ENCODE measurements around the gene DYRK3.

DYRK3 gene

DNA sequence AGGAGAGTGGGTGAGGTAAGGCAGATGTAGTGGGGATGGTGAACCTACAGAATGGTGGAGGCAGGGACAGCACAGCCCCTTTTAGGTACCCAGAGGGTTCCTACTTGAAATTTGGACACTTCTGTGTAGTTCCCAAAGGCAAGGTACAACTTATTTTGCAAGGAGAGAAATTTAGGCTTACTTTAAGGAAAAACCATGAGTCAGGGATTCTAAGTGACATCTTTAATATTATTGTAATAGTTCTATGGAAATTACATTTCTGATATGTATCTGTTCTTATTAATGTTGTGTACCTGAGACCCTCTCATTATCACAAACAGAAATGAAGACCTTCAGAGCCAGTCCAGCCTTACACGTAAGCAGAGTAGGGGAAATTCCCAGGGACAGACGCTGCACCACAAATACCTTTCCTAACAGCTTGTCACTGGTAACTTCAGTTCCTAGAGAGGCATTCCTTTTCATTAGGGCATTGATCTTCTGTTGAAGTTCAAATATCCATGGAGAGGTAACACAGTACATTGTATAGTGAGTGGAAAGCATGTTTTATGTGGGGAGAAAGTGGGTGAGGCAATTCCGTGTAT lies 7.9 kb downstream of the DYRK3 start:
- no peak overlapping the region for H3K27ac ChIP-seq
- H3K79me2 ChIP-seq (ENCODE audit: insufficient read depth, low read depth): no peaks in the 10 kb centered on the region
- H3K4me2 ChIP-seq: no peak overlapping the region
- H3K27me3 ChIP-seq (ENCODE audit: insufficient read depth, low read depth): no peaks in the 10 kb centered on the region
- no peak overlapping the region for H3K9ac ChIP-seq
- H2AFZ ChIP-seq (ENCODE audit: low read depth): no peak overlapping the region
- H3K36me3 ChIP-seq (ENCODE audit: insufficient read depth): no peaks in the 10 kb centered on the region
- no peaks in the 10 kb centered on the region for H4K20me1 ChIP-seq (ENCODE audit: insufficient read depth)
- TF ChIP-seq, protein P1, sequence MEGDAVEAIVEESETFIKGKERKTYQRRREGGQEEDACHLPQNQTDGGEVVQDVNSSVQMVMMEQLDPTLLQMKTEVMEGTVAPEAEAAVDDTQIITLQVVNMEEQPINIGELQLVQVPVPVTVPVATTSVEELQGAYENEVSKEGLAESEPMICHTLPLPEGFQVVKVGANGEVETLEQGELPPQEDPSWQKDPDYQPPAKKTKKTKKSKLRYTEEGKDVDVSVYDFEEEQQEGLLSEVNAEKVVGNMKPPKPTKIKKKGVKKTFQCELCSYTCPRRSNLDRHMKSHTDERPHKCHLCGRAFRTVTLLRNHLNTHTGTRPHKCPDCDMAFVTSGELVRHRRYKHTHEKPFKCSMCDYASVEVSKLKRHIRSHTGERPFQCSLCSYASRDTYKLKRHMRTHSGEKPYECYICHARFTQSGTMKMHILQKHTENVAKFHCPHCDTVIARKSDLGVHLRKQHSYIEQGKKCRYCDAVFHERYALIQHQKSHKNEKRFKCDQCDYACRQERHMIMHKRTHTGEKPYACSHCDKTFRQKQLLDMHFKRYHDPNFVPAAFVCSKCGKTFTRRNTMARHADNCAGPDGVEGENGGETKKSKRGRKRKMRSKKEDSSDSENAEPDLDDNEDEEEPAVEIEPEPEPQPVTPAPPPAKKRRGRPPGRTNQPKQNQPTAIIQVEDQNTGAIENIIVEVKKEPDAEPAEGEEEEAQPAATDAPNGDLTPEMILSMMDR (conservative IDR thresholded peaks at IDR 0.05; ENCODE audit: low read depth, low read length): no peak
- H3K4me1 ChIP-seq (ENCODE audit: low read depth, poor library complexity, severe bottlenecking): no peaks in the 10 kb centered on the region
- no peak overlapping the region for H3K4me3 ChIP-seq (IDR thresholded peaks at IDR 0.05; ENCODE audit: insufficient read depth, low read depth, low read length)

DNA sequence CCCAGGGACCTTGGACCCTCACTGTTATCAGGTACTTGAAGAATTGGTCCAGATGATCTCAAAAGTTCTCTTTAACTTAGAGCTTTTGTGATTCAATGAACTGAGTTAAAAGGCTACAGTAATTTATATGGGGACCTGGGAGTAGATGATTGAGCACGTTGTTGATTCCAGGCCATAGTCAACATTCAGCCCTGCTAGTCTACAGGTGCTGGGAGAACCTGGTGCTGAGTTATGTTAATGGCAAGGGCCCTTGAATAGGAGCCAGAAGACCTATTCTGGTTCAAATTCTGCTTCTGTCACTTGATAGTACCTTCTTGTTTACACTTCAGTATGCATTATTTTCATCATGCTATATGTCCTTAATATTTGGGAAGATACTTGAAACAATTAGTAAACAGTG lies 11.2 kb downstream of the DYRK3 start:
- Histone ChIP-seq H3K4me3 (IDR thresholded peaks at IDR 0.05; ENCODE audit: insufficient read depth, low read depth, low read length) (no peak overlapping the region), H3K4me1 (ENCODE audit: low read depth, poor library complexity, severe bottlenecking) (peaks cover under 1% of the 10 kb centered on the region), H3K27me3 (ENCODE audit: insufficient read depth, low read depth) (no peaks in the 10 kb centered on the region), H2AFZ (ENCODE audit: low read depth) (no peak overlapping the region), H3K9ac (no peak overlapping the region), H3K27ac (no peak overlapping the region), H3K79me2 (ENCODE audit: insufficient read depth, low read depth) (no peaks in the 10 kb centered on the region), H3K36me3 (ENCODE audit: insufficient read depth) (no peaks in the 10 kb centered on the region), H3K4me2 (no peak overlapping the region), H4K20me1 (ENCODE audit: insufficient read depth) (no peaks in the 10 kb centered on the region)
- TF ChIP-seq, protein P1 (conservative IDR thresholded peaks at IDR 0.05; ENCODE audit: low read depth, low read length): no peak

DNA sequence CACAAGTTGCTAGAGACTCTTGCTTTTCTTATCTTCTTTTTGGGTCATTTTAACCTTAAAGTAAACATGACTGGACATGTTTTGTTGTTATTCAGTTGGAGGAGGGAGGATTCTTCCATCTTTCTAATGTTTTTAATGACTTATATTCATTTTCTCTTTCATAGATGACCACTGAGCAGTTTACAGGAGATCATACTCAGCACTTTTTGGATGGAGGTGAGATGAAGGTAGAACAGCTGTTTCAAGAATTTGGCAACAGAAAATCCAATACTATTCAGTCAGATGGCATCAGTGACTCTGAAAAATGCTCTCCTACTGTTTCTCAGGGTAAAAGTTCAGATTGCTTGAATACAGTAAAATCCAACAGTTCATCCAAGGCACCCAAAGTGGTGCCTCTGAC lies 11.9 kb downstream of the DYRK3 start:
- Histone ChIP-seq H3K4me3 (IDR thresholded peaks at IDR 0.05; ENCODE audit: insufficient read depth, low read depth, low read length) (no peak overlapping the region), H4K20me1 (ENCODE audit: insufficient read depth) (no peaks in the 10 kb centered on the region), H2AFZ (ENCODE audit: low read depth) (no peak overlapping the region), H3K27ac (no peak overlapping the region), H3K9ac (no peak overlapping the region), H3K79me2 (ENCODE audit: insufficient read depth, low read depth) (no peaks in the 10 kb centered on the region), H3K4me2 (no peak overlapping the region), H3K36me3 (ENCODE audit: insufficient read depth) (no peaks in the 10 kb centered on the region), H3K27me3 (ENCODE audit: insufficient read depth, low read depth) (no peaks in the 10 kb centered on the region), H3K4me1 (ENCODE audit: low read depth, poor library complexity, severe bottlenecking) (peaks cover 7% of the 10 kb centered on the region)
- TF ChIP-seq, protein P1 (conservative IDR thresholded peaks at IDR 0.05; ENCODE audit: low read depth, low read length): no peak

DNA sequence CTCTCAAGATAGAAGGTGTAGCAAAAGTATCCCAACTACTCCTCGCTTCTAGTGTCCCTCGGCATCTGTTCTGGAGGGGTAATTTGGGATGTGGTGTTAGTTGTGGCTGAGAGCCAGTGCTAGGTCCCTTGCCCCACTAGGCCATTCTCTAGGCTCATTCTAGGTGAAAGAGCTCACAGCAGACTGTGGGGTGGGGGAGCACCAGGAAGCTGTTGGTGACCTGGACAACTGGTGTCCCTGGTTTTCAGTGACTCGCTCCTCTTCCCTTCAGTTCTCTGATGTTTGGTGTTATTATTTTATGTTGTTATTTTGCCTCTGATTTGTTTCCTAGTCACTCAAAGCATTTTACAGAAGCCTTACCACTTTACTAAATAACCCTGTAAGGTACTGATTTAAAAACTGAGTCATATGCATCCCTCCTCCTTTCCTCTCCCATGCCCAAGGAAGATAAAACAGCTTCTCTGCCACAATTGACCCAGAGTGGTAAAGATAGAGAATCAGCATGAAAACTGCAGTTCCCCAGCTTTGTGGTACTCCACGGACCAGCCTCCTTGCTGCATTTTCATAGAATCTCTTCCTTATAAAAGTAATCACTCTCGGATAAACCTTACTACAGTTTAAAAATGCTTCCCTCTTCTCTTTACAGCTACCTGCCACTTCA lies 14.1 kb downstream of the DYRK3 start:
- H3K4me1 ChIP-seq (ENCODE audit: low read depth, poor library complexity, severe bottlenecking): peaks cover 22% of the 10 kb centered on the region
- no peak overlapping the region for H3K4me2 ChIP-seq

More for the DNA sequence above, 14.1 kb downstream of the DYRK3 start:
- H2AFZ ChIP-seq (ENCODE audit: low read depth): no peak overlapping the region
- H3K27ac ChIP-seq: no peak overlapping the region
- no peaks in the 10 kb centered on the region for H4K20me1 ChIP-seq (ENCODE audit: insufficient read depth)
- H3K9ac ChIP-seq: no peak overlapping the region
- no peaks in the 10 kb centered on the region; the same call in 1 of the 2 replicates for H3K27me3 ChIP-seq (ENCODE audit: insufficient read depth, low read depth)
- H3K79me2 ChIP-seq (ENCODE audit: insufficient read depth, low read depth): no peaks in the 10 kb centered on the region
- H3K36me3 ChIP-seq (ENCODE audit: insufficient read depth): no peaks in the 10 kb centered on the region
- no peak overlapping the region for H3K4me3 ChIP-seq (IDR thresholded peaks at IDR 0.05; ENCODE audit: insufficient read depth, low read depth, low read length)
- TF ChIP-seq, protein P1 (conservative IDR thresholded peaks at IDR 0.05; ENCODE audit: low read depth, low read length): no peak
